NCI-H146 (cell line): ENCODE results near the gene ELOVL6.
A peak's percentile ranks its signal among the peaks of the same experiment; 100 is the strongest.
"Not testable (repeated sequence)": the region's sequence is repeated elsewhere in the genome, so short reads cannot be mapped to it uniquely, and the experiment has no call there.

Experiments used
- DNase-seq: peaks from one replicate; lab custom pipeline; 2025; lab: John Stamatoyannopoulos, UW

ELOVL6 gene

DNA sequence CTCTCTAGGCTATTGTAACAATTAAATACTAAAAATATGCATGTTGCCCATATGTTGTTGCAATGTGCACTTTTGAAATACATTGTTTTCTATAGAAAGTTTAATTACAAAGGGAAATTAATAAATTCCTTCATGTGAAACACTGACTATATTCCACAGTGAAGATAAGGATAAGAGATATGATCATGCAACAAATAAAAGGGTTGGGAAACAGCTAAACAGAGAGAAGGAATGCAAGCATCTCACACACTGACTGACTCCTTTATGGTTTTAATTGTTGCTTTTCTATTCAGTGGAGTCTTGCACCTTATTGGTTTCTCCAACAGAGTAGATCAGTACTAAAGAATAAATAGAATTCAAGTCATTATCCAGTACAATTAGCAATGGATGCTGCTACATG is 37.8 kb downstream of the ELOVL6 start:
- DNase-seq: no peak

DNA sequence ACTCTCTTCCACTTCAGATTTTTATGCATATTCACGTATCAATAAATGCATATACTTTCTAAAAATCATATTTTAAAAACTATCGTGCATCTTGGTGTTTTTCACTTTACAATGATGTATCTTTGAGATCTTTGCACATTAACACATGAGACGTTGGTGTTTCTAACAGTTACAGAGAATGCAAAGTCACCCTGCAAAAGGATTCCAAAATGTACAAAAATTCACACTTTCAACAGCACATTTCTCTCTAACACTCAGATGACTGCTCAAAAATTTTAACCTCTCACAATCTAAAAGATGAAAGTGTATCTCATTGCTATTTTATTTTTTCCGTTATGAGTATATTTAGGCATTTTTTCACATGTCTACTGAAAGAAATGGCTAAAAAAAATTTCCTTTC is 38.9 kb downstream of the ELOVL6 start:
- no peak for DNase-seq

DNA sequence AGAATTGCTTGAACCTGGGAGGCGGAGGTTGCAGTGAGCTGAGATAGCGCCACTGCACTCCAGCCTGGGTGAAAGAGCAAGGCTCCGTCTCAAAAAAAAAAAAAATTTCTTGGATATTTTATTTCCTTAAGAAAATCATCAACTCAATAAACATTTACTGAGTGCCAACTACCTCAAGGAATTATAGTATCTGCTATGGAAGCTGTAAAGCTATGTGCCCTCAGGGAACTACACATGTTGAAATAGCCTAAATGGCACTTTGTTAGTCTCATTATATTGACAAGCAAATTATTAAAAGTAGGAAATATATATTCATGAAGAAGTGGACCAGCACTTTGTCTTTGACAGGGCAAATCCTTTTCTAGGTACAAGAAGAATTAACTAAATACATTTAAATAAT is 40.8 kb downstream of the ELOVL6 start:
- no peak for DNase-seq

DNA sequence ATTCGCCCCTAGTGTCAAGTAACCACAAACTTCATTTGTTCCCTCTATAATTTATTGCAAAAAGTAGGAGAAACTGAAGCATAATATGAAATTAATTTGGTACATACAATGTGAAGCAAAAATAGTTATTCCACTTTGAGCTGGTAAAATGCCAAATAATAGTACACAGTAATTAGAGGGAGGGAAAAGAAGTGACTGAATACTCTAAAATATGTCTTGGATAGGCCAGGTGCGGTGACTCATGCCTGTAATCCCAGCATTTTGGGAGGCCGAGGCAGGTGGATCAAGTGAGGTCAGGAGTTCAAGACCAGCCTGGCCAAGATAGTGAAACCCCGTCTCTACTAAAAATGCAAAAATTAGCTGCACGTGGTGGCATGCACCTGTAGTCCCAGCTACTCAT is 41.2 kb downstream of the ELOVL6 start:
- not testable (repeated sequence) for DNase-seq

DNA sequence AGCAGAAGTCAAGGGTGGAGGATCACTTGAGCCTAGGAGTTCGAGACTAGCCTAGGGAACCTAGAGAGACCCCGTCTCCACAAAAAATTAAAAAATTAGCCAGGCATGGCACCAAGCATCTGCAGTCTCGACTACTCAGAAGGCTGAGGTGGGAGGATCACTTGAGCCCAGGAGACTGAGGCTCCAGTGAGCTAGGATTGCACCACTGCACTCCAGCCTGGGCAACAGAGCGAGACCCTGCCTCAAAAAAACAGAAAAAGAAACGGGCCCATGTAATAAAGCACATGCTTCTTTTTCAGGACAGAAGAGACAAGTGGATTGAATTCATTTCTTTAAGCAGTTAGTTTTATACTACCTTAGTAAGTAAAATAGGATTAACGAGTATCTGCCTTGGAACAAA is 42.0 kb downstream of the ELOVL6 start:
- no peak for DNase-seq

DNA sequence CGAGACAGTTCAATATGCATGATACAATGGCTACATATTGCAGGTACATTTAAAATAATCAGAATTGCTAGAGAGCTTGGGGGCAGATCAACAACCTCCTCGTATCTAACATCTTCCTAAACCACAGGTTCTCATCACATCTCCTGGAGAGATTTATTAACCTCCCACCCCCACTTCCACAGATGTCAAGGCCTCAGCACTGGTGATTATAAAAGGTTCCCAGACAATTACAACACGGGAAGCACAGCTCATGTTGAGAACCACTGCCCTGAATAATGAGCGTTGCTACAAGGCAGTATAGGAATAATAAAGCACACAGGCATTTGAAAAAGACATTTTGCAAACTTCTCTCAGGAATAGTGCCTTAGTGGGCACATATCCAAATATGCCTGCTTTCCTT is 42.8 kb downstream of the ELOVL6 start:
- no peak for DNase-seq

DNA sequence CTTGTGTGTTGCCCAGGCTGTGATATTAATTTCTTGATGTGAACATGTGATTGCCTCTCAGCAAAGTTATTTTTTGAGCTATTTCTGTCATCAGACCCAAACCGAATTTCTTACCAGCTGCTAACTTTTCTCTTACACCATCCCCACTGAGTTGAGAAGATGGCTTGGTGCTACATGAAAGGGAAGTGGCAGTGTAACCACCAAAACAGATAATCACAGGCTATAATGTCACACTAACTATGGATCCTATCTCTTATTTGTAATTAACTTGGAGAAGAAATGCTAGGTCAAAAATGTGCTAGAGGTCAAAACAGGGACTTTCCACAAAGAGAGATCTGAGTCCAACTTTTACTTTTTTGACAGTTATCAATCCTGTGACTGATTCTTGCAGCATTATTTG is 43.8 kb downstream of the ELOVL6 start:
- no peak for DNase-seq

DNA sequence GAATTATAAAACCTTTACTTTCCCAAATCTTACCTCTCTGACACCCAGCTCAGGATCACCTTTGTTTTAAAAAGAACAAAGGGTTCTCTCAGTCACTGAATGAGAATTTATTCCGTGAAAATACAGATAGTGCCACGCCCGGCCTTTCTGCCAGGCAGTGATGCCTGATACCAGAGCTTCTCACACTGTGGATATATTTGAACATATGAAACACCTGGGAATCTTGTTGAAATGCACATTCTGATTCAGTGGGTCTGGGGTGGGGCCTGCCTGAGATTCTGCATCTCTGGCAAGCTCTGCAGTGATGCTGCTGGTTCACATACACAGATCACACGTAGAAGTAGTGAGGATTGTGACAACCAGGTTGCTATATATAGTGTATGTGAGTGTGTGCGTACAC is 46.0 kb downstream of the ELOVL6 start:
- no peak for DNase-seq

DNA sequence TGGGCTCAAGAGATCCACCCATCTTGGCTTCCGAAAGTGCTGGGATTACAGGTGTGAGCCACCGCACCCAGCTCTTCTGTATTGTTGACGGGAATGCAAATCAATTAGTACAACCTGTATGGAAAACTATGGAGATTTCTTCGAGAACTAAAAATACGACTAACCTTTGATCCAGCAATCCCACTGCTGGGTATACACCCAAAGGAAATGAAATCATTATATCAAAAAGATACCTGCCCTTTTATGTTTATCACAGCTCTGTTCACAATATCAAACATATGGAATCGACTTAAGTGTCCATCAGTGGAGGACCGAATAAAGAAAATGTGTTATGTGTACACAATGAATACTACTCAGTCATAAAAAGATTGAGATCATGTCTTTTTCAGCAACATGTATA is 49.3 kb downstream of the ELOVL6 start:
- DNase-seq: no peak

DNA sequence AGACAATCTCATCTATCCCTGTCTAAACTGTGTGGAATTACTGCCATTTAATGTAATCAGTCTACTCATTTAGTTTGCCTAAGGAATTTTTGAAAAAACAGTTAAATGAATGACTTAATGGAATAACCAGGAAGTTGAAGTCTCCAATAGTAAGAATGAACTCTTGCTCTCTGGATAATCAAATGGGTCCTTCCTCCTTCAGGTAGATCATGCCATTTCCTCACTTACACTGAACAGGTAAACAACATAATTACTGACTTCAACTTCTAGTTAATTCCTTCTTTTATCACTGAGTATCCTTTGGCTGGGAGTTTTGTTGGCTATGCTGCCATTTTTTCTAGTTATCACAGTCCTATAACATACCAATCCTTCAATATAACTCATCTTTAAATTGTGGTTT is 56.0 kb downstream of the ELOVL6 start:
- no peak for DNase-seq

DNA sequence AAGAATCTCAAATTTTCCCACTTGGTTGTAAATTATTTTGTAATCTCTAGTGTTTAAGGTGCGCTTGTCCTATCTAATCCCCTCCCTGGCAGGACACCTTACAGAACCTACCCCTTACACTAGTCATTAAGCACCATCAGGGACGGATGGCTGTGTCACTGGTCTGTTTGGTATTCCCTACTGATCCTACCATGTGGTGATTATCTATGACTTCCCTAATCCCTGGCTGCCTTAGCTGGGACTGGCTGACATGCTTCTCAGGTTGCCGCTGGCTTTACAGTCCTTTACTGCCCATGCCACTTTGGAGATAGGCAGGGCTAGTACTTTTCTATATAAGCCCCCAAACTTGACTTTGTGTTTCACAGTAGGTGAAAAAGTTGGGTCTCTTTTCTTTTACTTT is 58.6 kb downstream of the ELOVL6 start:
- no peak for DNase-seq

DNA sequence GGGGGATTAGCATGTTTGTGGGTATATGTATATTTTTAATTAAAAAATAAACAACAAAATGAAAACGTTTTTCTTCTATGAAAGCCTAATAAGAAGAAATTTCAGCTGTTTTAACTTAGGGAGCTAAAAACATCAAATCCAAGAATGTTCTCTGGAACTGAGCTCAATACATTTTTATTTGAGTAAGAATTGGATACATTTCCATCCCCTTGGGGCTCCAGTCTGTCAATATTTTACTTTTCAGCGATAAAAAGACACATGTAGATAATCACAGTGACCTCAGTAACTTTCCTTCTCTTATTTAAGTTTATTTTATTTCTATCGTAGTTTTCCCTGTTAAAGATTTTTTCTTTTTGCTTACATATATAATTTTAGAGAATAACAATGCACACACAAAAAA is 59.3 kb downstream of the ELOVL6 start:
- no peak for DNase-seq

DNA sequence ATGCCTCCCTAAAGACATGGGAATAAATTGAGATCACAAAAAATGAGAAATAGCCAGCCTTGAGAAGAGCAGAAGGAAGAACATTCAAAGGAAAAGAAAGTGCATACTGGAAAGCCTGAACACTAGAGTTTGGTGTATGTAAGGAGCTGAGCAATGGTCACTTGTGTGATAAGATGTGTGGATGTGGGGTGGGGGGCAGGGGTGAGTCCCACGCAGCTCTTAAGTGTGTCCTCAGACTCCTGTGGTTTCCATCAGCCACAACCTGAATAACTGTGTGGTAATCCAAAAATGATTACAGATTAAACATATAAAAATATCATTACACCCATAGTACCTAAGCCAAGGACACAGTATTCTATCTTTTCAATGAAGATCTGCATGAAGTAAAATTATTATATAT is 59.9 kb downstream of the ELOVL6 start:
- DNase-seq: no peak

DNA sequence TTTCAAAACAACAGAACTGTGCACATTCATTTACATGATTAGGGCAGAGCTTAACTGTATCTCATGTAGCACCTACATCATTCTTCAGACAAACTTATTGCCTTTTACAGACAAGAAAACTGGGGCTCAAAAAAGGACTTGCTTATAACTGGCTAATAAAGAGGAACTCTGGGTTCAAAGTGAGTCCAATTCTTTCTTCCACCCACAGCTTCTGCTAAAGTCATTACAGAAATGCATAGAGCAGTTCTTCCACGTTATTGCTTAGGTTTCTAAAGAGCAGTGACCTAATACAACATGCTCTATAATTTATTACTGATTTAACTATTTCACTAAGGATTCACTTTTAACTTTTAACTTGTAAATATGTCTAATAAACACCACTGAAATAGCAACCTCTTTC is 60.6 kb downstream of the ELOVL6 start:
- DNase-seq: no peak

DNA sequence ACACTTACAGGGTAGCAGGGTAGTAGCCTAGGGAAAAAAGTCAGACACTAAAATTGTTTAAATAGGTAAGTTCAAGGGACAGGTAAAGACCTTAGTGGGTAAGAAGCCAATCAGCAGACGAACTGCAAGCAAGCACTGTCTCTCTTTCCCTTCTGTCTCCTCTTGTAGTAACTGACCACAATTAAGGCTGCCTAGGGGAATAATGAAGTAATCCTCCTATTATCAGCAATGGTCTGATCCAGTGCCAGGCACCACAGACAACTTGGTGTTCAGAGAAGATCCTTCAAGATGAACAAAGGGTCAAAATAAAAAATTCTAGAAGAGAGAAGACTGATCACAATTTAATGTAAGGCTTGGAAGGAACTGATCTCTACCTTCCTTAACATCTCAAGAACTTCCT is 62.9 kb downstream of the ELOVL6 start:
- no peak for DNase-seq

DNA sequence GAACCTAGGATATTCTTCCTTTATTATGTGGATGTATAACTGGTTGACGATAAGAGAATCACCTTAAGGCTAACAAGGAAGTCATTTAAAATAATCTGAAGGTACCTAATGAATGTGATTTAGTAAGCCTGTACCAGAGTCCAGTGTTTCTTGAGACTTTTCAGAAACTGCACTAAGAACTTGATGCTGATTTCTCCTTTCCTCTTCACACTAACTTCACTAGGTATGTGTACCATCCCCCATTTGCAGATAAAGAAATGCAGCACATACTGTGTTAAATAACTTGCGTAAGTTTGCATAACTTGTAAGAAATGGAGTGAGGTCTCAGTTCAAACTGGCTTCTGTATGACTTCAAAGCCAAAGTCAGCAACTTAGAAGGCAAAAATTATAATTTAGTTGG is 63.3 kb downstream of the ELOVL6 start:
- DNase-seq: no peak

DNA sequence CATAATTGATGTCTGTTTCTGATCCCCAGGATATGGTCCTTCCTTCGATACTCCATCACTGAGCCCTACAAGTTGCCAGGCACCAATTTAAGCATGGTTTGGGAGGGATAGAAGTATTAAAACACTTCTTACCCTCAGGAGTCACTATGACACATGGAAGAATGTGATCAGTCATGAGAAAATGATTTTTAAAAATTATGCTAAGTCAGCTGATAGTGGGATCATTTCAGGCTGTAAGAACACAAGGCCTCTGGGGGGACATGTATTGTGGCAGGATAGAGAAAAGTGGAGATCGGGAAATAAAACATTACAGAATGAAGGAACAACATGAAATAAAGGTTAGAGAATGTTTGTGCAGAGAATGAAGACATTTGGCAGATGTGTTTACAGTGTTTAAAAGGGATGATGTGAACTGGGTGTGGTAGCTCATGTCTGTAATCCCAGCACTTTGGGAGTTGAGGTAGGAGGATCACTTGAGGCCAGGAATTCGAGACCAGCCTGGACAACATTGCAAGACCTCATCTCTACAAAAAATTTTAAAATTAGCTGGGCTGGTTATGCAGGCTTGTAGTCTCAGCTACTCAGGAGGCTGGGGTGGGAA is 64.0 kb downstream of the ELOVL6 start:
- no peak for DNase-seq

DNA sequence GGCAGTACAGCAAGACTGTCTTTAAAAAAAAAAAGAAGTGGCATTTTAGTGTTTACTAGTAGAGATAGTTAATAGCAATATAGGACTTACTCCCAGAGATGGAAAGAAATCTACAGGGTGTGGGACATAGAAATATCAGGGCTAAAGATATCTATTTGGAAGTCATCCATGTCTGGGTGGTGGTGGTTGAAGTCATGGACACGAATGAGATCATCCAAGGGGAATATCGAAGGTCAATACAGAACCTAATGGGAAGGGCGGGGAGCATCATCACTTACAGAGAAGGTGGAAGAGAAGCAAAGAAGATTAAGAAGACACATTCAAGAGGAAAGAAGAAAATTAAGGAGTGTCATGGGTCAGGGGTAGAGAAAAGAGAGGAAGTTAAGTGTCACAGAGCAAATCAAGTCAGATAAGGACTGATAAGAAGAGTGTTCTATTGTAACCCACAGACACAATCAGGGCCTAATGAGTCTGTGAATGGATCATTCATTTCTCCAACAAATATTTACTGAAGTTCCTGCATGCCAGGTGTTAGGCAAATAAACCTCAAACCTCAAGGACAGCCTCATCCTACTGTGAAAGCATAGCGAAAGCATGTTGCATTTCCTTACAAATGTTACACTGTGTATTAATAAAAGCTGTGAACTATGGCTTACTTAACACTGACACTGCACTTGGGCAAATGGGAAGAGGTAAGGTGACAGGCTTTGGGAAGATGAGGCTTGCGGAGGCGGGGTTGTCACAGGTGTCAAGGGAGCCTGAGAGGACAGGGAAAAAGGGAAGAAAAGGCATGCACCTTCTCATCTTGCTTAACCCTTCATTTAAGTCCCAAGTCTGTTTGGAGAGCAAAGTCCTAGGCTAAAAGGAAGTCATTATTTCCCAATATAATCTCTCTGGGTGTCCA is 65.3 kb downstream of the ELOVL6 start:
- DNase-seq: peak; percentile 37

DNA sequence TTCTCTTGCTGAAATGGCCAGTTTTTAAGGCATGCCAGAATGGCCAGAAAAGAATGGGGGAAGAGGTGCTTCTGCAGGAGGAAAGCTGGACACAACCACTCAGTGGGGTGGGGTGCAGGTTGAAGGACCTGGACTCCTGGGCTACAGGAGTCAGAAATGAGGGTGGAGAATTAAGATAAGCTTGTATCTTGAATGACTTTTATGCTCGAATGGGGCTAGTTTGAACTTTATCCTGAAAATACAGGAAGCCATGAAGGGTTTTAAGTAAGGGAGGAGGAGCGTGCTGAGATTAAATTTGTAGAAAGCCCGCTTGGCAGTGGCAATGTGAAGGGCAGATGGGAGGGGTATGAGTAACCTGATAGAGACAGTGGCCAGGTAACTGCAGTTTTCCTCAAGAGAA is 66.5 kb downstream of the ELOVL6 start:
- no peak for DNase-seq

DNA sequence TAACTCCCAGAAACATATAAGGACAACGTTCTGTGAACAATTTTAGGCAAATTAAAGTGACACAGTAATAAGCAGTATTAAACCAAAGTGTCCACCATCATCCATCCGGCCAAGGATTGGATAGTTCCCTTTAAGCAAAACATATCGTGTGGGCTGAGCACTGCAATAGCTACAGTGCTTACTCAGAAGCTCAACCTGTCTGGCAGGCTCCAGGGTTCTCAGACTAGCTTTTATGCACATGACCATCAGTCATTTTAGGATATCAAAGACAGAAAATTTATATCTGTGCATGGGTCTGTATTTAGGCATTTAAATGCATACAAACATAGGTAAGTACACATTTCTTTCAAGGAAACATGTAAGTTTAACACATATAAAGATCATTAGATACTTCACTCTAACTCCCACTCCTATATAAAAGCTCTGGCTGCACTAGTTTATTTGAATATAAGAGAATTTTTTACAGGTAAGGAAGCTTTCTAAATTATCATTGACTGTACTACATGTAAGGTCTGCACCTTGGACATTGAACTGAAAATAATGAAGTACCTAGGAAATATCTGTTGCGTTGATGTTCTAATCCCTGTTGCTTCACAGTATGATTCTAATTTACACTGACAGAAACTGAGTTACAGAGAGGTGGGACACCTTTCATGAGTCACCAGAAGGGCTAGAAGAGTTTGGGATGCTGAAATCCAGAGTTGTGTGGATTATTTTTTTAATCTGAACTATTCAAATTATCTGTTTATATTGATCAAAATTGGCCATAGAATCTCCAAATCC is 67.6 kb downstream of the ELOVL6 start:
- no peak for DNase-seq

DNA sequence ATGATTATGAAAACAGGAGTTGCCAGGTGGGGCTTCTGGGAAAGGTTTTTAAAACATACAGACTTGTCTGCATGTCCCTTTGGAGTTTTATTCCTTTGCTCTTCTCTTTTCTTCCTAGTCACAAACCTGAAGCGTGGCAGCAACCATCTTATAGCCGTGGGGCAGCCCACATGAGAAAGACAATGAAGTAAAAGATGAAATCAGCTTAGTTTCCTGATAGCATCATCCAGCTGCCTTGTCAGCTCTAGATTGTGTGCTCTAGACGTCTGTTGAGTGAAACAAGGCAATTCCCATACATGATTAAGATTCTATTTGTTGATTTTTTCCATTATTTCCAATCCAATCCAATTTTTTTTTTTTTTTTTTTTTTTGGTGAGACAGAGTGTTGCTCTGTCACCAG is 68.9 kb downstream of the ELOVL6 start:
- no peak for DNase-seq

DNA sequence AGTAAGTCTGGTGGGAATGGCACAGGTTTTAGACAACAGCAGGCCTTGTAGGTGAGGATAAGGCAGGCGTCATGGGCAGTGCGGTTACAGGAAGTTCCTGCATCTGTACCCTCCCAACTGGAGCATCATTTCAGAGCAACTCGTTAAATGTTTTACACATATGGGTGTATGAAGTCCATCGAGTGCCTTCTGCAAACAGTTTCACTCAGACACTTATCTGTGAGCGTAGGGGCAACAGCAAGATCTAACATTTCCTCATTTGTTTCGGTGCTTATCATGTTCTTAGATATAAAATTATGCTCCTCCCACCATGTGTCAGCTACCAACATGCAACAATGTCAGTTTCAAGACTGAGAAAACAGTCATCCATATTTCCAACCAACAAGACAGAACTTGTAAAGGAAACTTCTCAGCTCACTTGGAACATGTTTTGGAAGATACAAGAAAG is 69.9 kb downstream of the ELOVL6 start:
- DNase-seq: no peak

DNA sequence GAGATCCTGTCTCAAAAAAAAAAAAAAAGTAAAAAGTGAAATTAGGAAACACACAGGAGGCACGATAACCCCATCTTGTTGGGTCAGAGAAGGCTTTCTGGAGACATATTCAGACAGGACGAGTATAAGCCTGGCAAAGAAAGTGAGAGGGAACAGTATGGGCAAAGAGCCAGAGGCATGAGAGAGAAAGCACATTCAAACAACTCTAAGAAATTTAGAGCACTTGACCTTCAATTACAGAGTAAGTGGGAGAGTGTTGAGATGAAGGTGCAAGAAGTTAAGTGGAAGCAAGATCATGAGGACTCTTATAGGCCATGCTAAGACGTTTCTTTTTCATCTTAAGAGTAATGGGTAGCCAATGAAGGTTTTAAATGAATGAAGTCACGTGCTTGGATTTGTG is 70.4 kb downstream of the ELOVL6 start:
- DNase-seq: no peak
